ENCODE results near the gene RAB13.
A peak's percentile ranks its signal among the peaks of the same experiment; 100 is the strongest.
"Not testable (repeated sequence)": the region's sequence is repeated elsewhere in the genome, so short reads cannot be mapped to it uniquely, and the experiment has no call there.

RAB13 gene

DNA sequence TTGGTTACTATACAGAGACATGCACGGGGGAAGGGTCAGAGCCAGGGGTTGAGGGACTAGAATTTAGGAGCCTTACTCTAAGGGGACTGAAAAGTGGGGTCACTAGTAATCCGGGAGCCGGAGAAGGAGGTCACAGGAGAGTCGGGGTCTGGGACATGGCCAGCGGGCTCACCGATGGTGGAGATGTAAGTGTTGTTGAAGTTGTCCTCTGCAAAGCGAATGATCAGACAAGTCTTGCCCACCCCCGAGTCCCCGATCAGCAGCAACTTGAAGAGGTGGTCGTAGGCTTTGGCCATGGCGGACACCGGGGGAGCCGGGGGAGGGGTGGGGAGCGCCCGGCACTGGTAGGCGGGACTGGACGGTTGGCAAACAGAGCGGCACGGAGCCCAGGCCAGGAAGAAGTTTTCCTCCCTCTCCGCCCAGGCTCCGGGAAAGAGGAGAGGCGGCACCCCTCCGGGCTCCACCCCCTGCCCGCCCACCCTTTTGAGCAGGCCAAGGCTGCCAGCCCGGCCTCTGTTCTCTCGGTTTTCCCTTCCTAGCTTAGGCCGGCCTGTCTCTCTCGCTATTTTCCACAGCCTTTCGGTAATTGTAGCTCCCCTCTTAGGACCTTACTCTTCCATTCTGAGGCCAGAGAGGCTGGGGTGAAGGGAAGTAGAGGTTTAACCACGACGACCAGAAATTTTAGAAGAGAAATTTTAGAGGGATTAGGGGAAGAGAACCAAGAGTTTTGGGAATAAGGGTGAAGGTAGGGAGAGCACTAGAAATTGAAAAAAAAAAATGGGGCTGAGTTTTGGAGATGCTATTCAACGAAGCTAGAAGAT lies at the start of gene RAB13:
Gene RAB13 (minus strand): TSS at position 399 of the 821 bp plus-strand sequence. CDS start 103 bp downstream, at position 296.
- no peak for DNase-seq

DNA sequence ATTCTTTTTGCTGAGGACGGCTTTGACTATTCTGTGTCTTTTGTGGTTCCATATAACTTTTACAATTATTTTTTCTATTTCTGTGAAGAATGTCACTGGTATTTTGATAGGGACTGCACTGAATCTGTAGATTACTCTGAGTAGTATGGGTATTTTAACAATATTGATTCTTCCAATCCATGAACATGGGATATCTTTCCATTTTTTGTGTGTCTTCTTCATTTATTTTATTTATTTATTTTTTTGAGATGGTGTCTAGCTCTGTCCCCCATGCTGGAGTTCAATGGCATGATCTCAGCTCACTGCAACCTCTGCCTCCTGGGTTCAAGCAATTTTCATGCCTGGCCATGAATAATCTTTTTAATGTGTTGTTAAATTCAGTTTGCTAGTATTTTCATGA lies 47.6 kb upstream of the RAB13 start:
- DNase-seq, result not testable (repeated sequence)

DNA sequence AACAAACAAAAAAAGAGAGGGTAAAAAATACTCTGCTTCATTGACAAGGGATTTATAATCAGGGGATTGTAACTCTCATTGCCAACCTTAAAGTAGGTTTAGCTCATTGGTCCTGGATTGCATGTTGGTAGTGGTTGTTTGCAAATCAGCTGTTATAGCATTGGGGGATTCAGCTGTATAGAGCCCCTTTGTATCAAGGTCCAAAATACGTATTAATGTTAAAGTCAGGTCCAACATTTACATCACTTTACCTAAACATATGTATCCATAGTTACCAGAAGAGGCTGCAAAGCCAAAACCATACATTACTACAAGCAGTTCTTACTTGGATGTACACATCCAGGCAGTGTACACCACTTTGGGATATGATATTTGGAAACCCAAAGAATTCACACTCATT lies 33.8 kb upstream of the RAB13 start:
- DNase-seq, result no peak

DNA sequence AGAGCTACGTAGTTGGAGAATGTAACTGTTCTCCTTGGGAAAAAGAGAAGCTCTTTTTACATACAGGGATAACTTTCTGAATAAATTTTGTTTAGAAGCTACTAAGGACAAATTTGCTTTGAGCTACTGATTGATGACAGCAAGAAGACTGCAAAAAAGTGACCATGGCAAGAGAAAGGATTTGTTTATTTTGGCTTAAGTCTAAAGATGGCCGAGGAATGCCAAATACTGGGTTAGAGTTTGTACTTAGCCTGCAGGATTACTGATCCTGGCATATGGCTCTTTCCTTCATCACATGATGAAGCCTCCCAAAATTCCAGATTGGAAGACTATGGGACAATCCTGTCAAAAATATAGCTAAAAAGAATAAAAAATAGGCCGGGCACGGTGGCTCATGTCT lies 33.1 kb upstream of the RAB13 start:
- no peak for DNase-seq

DNA sequence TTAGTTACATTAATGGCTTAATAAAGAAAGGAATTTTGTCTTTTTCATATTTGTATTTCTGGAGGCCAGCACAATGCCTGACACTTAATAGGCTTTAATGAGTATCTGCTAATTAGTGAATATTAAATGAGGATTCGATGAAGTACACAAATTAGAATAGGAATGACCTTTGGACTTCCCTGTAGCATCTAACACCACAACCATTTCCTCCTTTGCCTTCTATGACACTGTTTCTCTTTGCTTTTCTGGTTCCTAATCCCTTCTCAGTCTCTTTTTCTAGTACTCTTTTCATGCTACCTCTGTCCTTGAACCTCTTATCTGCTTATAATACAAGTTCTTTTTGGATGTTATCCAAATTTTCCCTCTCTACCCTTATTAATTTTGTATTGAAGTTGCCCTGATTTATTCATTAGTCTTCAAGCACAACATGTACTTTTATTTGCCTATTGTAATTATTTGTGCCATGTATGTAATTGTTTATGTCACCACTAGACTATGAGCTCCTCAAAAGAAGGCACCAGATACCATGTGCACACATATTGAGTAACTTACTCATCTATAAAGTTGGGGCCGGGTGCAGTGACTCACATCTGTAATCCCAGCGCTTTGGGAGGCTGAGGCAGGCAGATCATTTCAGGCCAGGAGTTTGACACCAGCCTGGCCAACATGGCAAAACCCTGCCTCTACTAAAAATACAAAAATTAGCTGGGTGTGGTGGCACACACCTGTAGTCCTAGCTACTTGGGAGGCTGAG lies 28.2 kb upstream of the RAB13 start:
- DNase-seq, result no peak

DNA sequence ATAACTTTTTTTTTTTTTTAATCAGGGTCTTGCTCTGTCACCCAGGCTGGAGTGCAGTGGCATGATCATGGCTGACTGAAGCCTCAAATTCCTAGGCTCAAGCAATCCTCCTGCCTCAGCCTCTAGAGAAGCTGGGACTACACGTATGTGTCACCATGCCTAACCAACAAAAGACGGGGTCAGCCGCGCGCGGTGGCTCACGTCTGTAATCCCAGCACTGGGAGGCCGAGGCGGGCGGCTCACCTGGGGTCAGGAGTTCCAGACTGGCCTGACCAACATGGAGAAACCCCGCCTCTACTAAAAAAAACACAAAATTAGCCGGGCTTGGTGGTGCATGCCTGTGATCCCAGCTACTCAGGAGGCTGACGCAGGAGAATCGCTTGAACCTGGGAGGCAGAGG lies 26.4 kb upstream of the RAB13 start:
- DNase-seq, result not testable (repeated sequence)

DNA sequence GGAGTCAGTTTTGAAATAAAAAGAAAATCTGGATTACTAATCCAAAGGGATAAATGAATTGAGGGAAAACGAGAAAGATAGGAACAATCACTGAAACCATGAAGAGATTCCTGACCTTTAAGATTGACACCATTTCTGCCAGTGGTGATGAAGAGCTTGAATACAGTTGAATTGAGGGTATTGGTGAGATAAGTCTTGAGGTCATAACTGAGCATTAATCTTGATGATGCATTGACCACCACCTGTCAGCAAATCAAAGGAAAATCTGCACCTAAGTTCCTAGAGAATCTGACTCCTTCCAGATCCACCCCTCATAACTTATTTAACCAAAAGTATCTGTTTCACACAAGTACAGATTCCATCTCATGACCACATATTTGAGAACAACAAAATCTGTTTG lies 26.0 kb upstream of the RAB13 start:
- no peak for DNase-seq

DNA sequence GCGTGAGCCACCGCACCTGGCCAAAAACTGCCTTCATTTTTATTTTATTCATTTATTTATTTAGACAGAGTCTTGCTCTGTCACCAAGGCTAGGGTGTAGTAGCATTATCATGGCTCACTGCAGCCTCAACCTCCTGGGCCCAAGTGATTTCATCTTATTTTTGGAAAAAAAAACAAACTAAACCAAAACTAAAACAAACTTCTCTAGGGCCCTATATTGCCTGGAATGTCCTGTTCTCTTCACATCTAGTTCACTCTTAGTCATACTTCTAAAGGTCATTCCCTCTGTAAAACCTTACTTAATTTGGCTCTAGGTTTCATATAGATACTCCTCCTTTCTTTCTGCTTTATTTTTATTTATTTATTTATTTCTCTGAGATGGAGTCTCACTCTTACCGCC lies 20.0 kb upstream of the RAB13 start:
- DNase-seq, result no peak

DNA sequence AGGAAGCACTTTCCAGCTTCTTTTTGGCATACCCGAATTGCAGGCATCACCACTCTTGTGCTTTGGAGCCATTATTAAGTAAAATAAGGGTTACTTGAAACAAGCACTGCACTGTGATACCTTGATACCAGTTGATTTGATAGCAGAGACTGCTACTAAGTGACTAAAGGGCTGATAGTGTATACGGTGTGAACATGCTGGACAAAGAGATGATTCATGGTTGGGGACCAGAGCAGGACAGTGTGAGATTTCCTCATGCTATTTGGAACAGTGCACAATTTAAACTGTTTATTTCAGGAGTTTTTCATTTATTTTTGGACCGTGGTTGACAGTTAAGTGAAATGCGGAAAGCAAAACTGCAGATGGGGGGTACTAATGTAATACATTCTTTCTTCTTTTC lies 14.3 kb upstream of the RAB13 start:
- DNase-seq, result no peak

DNA sequence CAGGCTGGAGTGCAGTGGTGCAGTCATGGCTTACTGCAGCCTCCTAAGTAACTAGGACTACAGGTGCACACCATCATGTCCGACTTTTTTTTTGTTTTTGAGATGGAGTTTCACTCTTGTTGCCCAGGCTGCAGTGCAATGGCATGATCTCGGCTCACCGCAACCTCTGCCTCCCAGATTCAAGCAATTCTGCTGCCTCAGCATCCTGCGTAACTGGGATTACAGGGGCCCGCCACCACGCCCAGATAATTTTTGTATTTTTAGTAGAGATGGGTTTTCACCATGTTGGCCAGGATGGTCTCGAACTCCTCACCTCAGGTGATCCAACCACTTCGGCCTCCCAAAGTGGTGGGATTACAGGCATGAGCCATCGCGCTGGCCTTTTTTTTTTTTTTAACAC lies 10.7 kb upstream of the RAB13 start:
- not testable (repeated sequence) for DNase-seq

DNA sequence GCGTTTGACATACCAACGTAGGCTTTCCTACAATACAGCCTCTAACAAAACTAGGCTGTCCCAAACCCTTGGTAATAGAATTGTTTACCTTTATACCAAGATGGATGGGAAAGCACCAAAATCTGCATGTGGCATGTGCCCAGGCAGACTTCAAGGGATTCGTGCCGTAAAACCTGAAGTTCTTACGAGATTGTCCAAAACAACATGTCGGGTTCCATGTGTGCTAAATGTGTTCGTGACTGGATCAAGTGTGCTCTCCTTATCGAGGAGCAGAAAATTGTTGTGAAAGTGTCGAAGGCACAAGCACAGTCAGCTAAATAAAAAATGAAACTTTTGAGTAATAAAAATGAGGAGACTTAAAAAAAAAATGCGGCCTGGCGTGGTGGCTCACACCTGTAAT lies 9.5 kb upstream of the RAB13 start:
- no peak for DNase-seq

DNA sequence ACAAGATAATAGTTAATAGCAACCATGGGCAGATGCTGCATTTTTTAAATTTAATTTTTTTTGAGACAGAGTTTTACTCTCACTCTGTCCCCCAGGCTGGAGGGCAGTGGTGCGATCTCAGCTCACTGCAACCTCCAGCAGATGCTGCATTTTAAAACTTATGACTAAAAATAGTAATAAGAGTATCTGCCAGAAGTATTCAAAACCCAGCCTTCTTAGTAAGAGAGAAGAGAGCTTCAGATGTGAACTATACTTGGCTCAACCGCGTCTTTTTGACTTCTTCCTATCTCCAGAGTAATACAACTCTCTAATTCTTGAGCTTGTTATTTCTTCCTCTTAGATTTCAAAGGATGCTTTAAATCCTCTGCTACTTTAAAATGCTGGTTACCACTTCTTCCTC lies 9.1 kb upstream of the RAB13 start:
- DNase-seq, result no peak

DNA sequence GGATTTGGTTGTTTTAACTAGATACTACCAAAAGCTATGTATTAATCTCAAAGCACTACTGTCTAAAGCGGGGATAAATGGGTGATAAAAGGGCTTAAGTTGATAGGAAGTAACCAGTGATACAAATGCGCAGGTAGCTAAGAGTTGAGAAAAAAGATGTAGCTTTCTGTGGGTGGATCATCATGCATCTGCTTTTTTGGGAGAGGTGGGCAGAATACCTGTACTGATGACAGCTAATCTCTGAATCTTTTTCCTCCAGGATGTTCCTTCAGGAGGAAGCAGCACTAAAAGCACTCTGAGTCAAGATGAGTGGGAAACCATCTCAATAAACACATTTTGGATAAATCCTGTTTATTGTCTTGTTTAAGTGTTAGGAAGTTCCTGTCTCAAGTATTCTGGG lies 5.7 kb upstream of the RAB13 start:
- no peak for DNase-seq

DNA sequence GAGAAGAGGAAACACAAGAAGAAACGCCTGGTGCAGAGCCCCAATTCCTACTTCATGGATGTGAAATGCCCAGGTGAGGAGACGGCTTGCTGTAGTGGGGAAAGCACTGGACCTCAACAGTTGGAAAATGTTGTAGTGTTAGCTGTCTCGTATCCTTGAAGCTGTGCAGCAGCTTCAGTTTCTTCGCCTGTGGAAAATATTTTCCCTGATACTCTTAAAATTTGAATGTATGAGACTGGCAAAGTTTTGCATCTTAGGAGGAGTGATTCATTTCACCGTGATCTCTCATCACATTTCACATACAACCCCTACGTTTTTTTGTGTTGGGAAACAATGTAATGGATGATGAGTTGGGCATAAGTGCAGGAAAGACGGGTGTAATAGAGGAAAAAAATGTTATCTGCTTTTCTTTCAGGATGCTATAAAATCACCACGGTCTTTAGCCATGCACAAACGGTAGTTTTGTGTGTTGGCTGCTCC lies 5.1 kb upstream of the RAB13 start:
- no peak for DNase-seq

DNA sequence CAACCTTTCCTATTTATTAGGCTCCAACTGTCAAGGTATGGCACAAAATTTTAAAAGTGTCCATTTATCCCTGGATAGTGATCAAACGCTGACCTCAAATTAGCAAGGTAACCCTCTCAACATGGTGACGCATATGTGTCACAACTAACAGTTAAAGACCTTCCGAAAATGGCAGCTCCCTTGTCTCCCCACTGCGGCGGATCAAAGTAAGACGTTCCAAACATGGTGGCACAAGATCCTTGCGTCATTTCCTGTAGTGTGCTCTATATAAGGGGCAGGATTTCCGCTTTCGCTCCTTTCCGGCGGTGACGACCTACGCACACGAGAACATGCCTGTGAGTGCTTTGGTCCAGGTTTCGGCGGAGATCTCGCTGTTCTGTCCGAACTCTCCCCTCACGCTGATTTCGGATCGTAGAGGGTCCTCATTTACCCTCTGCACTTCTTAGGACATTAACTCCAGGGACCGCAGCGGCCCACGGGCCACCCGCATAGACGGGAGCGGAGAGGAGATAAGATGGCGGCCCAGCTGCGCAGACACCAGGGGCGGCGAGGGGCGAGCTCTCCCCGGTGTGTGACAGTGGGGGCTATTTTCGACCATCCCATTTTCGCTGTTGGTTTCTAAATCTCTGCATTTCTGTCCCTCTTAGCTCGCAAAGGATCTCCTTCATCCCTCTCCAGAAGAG lies 4.5 kb upstream of the RAB13 start, which contains the start of gene RPS27:
Gene RPS27 (plus strand): TSS at position 295 of the 683 bp plus-strand sequence. CDS start 35 bp downstream, at position 330.
- peak; percentile 98 for DNase-seq

DNA sequence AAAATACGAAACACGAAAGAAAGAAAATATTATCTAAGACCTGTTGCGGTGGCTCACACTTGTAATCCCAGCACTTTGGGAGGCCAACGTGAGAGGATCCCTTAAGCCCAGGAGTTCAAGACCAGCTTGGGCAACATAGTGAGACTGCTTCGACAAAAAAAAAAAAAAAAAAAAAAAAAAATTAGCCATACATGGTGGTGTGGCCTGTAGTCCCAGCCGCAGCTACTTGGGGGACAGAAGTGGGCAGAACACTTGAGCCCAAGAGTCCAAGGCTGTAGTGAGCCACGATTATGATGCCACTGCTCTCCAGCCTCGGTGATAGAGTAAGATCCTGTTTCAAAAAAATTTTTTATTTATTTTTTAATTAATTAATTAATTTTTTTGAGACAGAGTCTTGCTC lies 1.5 kb upstream of the RAB13 start:
- DNase-seq, result no peak

DNA sequence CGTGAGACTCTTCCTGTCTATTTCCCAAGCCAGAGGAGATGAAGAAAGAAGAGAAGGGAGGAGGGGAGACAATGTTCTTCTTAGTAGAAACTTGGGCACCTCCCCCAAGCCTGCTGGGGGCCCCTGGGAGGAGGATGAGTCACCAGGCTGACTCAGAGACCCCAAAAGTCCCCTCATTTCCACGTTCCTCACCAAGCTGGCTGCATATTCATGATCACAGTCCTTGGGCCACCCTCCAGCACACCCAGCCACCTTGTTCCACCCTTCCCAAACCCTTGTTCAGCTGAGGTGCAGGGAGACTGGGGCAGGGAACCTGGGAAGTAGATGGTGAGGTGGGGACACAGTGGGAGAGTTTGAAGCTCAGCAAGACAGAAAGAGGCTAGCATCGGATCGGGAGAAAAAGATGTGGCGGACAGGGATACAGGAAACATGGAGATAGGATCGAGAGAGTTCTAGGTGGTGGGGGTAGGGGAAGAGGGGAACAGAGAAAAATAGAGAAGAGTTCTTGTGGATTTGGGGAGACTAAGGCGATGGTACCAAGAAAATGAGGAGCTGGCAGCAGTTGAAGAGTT lies 712 bp downstream of the RAB13 start:
- peak; percentile 38 for DNase-seq

DNA sequence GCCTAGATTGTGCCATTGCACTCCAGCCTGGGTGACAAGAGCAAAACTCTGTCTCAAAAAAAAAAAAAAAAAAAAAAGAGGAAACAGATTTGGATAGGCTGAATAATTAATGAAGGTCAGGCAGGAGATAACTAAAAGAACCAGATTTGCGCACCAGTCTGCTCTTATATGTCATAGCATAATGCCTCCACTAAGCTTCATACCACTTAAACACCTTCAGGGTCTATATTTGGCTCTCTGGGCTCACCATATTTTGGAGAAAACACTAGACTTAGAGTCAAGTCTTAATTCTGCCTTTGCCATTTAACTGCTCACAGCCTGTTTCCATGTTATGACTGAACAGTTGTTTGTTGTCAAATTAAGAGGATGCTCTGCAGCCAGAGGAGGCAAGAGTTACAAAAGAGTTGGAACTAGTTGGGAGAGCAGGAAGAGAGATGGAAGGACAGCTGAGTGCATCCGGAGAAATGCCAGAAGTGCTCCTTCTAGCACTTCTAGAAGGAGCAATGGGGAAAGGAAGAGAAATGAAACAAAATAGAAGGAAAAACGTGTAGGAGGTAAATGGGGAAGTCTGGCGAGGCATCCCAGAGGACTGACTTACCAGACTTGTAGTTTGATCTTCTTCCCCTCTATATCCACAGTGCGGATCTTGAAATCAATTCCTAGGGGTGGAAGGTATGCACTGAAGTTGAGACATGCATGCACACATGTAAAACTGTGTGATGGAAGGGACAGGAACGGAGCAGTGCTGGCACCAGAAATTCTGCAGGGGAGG lies 1.8 kb downstream of the RAB13 start:
- DNase-seq, result no peak

DNA sequence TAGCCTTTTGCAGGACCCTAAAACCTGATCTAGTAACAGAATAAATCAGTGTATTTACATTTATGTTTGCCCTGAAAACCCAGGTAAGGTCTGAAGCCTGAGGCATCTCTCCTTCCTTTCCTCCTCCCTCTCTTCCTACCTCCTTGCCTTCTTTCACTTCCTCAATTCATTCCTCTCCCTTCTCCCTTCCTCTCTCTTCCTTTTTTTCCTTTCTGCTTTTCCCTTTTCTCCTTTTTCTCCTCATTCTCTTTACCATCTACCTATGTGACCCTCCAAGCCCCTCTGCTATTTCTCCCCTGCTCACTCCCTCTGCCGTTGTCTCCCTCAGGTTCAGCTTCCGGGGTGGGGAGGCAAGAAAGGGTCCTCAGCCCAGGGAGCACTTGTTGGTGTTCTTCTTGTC lies 4.4 kb downstream of the RAB13 start:
- DNase-seq, result not testable (repeated sequence)

DNA sequence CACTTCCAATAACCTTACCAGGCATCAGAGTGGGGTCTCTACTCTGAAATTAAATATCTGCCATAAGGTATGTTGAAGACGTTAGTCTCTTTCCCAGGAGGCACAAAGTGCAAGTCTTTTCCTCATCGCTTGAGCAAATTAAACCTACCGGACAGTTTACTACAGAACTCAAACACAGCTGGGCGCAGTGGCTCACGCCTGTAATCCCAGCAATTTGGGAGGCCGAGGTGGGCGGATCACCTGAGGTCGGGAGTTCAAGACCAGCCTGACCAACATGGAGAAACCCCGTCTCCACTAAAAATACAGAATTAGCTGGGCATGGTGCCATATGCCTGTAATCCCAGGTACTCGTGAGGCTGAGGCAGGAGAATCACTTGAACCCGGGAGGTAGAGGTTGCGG lies 7.0 kb downstream of the RAB13 start:
- DNase-seq, result not testable (repeated sequence)

DNA sequence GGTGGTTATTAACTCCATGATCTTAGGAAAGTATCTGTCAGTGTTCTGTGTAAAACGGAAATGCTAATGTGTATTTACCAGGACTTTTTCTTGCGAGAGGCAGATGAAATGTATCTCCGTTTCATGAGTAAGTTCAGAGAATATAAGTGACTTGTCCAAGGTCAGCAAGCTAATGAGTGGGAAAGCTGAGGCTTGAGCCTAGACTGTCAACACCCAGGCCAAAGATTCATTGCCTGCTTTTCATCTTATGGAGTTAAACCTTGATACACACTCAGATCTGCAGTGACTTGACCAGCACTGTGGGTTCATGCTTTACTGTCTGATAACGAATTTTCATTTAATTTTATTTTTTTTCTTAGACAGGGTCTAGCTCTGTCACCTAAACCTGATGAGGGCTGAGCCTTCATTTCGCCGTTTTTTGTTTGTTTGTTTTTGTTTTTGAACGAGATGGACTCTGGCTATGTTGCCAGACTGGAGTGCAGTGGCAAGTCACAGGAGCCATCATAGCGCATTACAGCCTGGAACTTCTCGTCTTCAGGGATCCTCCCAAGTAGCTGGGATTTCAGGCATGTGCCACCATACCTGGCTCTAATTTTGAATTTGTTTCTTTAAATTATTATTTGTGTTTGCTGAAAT lies 7.7 kb downstream of the RAB13 start:
- no peak for DNase-seq
